ENCODE data around the gene MALAT1. TPM values are rescaled to one million over a fixed set of nuclear protein-coding genes. Genes with fewer than 3 reads are reported as not detected.

Gene MALAT1
- total and polyA plus RNA-seq, 2 donors = 141 to 27,753 TPM

DNA sequence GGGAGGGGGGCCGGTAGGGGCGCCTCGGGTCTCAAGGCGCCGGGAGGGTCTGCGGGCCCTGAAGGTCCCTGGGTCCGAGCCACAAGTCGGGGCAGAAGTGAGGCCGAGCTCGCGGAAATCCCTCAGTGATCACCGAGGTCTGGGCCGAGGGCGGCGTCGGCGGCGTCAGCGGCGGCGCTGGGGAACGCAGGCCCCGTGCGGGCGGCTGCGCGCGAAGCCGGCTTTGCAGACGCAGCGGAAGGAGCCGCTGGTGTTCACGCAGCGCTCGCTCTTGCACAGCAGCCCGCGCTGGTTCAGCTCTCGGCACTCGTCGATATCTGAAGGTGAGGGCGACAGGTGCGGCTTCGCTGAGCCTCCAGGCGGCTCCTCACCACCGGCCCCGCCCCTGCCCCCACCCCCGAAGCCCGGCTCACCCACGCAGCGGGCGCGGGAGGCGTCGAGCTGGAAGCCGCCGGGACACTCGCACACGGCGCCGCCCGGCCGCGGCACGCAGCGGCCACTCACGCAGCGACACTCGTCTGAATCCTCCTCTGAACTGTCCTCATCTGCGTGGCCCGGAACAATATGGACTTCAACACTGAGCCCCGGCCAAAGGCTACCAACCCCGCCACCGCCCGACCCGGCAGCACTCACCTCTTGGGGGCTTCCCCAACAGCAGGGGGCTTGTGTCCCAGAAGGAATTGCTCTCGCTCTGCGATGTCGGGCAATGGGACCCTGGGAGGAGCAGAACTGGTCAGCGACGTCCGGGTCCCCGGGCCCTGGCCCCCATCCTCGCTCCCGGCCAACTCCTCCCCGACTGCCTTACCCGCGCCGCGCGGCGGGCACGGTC is 40.3 kb downstream of the MALAT1 start:
- Histone ChIP-seq H3K27ac (ENCODE audit: low read depth) (peak overlapping the region; percentile 68), H3K4me3 (ENCODE audit: low read depth, low read length) (no peak overlapping the region), H3K4me1 (ENCODE audit: insufficient read depth) (no peaks in the 10 kb centered on the region), H3K36me3 (ENCODE audit: insufficient read depth) (no peaks in the 10 kb centered on the region)
- WGBS = 78% methylated on average over 92 of the region's 92 CpGs
- DNase-seq (ENCODE audit: extremely low spot score) = no peak

DNA sequence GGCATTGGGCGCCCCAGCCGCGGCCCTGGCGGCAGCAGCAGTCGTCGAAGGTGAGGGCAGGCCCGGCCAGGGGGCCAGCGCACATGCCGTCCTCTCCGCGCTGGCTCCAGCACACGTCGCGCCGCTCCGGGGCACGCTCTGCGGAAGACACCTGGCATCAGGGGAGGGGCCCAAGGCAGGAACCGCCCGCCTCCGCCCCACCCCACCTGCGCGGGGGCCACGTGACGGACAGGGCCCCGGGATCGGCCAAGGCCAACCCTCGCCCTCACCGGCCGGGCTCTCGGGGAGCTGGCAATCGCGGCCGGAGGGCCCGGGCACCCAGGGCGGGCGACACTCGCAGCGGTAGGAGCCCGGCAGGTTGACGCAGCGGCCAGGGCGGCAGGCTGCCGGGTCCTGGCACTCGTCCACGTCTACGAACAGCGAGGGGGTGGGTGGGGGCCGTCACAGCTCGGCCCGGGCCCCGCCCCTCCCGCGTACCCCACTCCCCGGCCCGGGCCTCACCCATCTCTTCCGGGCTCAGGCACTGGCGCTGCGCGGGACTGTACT is 41.0 kb downstream of the MALAT1 start:
- H3K36me3 ChIP-seq (ENCODE audit: insufficient read depth) = no peaks in the 10 kb centered on the region
- peak overlapping the region; percentile 36 for H3K4me3 ChIP-seq (ENCODE audit: low read depth, low read length)
- 14% methylated on average over 60 of the region's 60 CpGs for WGBS
- H3K27ac ChIP-seq (ENCODE audit: low read depth) = peak overlapping the region; percentile 68
- DNase-seq (ENCODE audit: extremely low spot score) = no peak
- H3K4me1 ChIP-seq (ENCODE audit: insufficient read depth) = no peaks in the 10 kb centered on the region

GRCh38 chr11:65540290-65541092 is 41.6 kb downstream of the MALAT1 start:
- peak overlapping the region; percentile 97 for H3K27ac ChIP-seq (ENCODE audit: low read depth)
- WGBS = under 1% methylated on average over 78 of the region's 78 CpGs
- H3K4me3 ChIP-seq (ENCODE audit: low read depth, low read length) = peak overlapping the region; percentile 36
- H3K4me1 ChIP-seq (ENCODE audit: insufficient read depth) = no peaks in the 10 kb centered on the region
- DNase-seq (ENCODE audit: extremely low spot score) = no peak
- H3K36me3 ChIP-seq (ENCODE audit: insufficient read depth) = no peaks in the 10 kb centered on the region

GRCh38 chr11:65541093-65541982 is 42.5 kb downstream of the MALAT1 start:
- peak overlapping the region; percentile 97 for H3K27ac ChIP-seq (ENCODE audit: low read depth)
- H3K4me1 ChIP-seq (ENCODE audit: insufficient read depth) = no peaks in the 10 kb centered on the region
- 34% methylated on average over 18 of the region's 18 CpGs for WGBS
- no peak for DNase-seq (ENCODE audit: extremely low spot score)
- peak overlapping the region; percentile 36 for H3K4me3 ChIP-seq (ENCODE audit: low read depth, low read length)
- no peaks in the 10 kb centered on the region for H3K36me3 ChIP-seq (ENCODE audit: insufficient read depth)

DNA sequence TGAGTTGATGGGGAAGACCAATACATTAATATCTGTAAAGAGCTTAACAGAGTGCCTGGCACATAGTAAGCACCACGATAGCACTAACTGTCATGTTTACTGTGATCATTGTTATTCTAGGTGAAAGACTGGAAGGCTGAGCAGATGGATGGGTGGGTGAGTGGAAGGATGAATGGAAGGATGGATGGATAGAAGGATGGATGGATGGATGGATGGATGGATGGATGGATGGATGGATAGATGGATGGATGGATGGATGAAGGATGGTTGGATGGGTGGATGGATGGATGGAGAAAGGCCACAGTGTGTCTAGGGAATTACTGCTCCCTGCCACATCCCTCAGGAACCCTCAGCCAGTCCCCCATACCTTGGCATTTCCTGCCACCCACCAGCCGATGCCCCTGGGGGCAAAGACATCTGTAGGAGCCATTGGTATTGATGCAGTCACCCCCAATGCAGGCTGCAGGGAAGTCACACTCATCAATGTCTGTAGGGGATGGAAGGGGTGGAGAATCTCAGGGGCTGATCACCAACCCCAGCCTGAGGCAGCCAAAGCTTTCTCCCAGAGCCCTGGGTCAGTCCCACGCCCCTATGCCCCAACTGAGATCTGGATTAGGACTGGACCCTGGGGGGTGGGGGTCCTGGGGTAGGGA is 44.0 kb downstream of the MALAT1 start:
- Histone ChIP-seq H3K27ac (ENCODE audit: low read depth) (no peak overlapping the region), H3K4me3 (ENCODE audit: low read depth, low read length) (no peak overlapping the region), H3K4me1 (ENCODE audit: insufficient read depth) (no peaks in the 10 kb centered on the region), H3K36me3 (ENCODE audit: insufficient read depth) (no peaks in the 10 kb centered on the region)
- 94% methylated on average over 3 of the region's 3 CpGs for WGBS
- DNase-seq (ENCODE audit: extremely low spot score) = no peak

DNA sequence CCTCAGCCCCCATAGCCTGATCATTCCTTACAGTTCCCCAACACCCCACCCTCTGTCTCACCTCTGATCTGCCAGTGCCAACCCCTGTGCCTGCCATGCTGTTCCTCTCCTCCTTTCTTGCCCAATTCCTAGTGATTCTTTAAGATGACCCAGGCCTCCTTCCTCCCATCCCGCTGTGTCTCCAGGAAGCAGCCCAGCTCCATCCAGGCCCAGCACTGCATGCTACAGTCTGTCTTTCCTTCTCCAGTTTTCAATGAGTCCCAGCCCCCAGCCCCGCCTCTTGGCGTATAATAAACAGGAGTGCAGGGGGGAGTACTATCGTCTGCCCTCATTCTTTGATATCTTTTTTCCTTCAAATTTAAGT is 47.0 kb downstream of the MALAT1 start:
- no peak overlapping the region for H3K27ac ChIP-seq (ENCODE audit: low read depth)
- DNase-seq (ENCODE audit: extremely low spot score) = no peak

GRCh38 chr11:65546217-65546958 is 47.5 kb downstream of the MALAT1 start:
- peak overlapping the region; percentile 5 for H3K4me3 ChIP-seq (ENCODE audit: low read depth, low read length)
- no peaks in the 10 kb centered on the region for H3K36me3 ChIP-seq (ENCODE audit: insufficient read depth)
- peak overlapping the region; percentile 70 for H3K27ac ChIP-seq (ENCODE audit: low read depth)
- no peaks in the 10 kb centered on the region for H3K4me1 ChIP-seq (ENCODE audit: insufficient read depth)
- DNase-seq (ENCODE audit: extremely low spot score) = no peak
- 44% methylated on average over 64 of the region's 64 CpGs for WGBS

More for the DNA sequence above, 47.0 kb downstream of the MALAT1 start:
- no peaks in the 10 kb centered on the region for H3K4me1 ChIP-seq (ENCODE audit: insufficient read depth)
- no peak overlapping the region for H3K4me3 ChIP-seq (ENCODE audit: low read depth, low read length)
- H3K36me3 ChIP-seq (ENCODE audit: insufficient read depth) = no peaks in the 10 kb centered on the region
- 76% methylated on average over 4 of the region's 4 CpGs for WGBS

GRCh38 chr11:65547446-65548125 is 48.7 kb downstream of the MALAT1 start:
- Histone ChIP-seq H3K4me1 (ENCODE audit: insufficient read depth) (no peaks in the 10 kb centered on the region), H3K27ac (ENCODE audit: low read depth) (no peak overlapping the region), H3K4me3 (ENCODE audit: low read depth, low read length) (no peak overlapping the region), H3K36me3 (ENCODE audit: insufficient read depth) (no peaks in the 10 kb centered on the region)
- no peak for DNase-seq (ENCODE audit: extremely low spot score)
- 78% methylated on average over 52 of the region's 52 CpGs for WGBS

DNA sequence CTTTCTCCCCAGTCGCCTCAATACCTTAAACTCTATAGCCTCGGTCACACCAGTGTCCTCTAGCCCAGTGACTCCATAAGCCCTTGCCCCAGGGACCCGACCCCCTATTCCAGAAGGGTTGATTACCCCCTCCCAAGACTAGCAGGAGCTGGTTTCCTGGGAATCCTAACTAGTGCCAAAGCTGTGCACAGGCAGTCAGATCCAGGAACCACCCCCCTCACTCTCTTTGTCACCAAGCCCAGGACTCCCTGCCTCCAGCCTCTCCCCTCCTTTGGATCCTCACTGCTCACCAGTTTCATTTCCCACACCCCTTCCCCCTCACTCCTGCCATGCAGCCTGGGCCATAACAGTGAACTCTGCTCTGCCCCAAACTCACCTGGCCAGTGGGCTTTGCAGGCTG is 49.5 kb downstream of the MALAT1 start:
- Histone ChIP-seq H3K36me3 (ENCODE audit: insufficient read depth) (no peaks in the 10 kb centered on the region), H3K4me1 (ENCODE audit: insufficient read depth) (no peaks in the 10 kb centered on the region), H3K27ac (ENCODE audit: low read depth) (no peak overlapping the region), H3K4me3 (ENCODE audit: low read depth, low read length) (no peak overlapping the region)
- DNase-seq (ENCODE audit: extremely low spot score) = no peak
- 94% methylated on average over 3 of the region's 3 CpGs for WGBS

DNA sequence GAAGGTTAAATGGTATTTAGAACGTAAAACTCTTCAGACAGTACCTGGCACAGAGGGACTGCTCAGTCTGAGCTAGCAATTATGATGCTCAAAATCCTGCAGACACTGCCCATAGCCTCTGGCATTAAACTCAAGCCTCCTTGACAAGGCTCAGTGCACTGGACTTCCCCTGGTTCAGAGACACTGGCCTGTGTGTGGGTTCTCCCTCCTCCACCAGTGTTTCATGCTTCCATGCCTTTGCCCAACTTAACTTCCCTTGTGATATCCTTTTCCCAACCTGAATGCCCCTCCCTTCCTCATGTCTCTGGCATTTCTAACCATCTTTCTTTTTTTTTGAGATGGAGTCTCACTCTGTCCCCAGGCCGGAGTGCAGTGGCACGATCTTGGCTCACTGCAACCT is 50.3 kb downstream of the MALAT1 start:
- no peak for DNase-seq (ENCODE audit: extremely low spot score)
- Histone ChIP-seq H3K27ac (ENCODE audit: low read depth) (no peak overlapping the region), H3K4me1 (ENCODE audit: insufficient read depth) (no peaks in the 10 kb centered on the region), H3K4me3 (ENCODE audit: low read depth, low read length) (no peak overlapping the region), H3K36me3 (ENCODE audit: insufficient read depth) (no peaks in the 10 kb centered on the region)
- 96% methylated on average over 3 of the region's 3 CpGs for WGBS

DNA sequence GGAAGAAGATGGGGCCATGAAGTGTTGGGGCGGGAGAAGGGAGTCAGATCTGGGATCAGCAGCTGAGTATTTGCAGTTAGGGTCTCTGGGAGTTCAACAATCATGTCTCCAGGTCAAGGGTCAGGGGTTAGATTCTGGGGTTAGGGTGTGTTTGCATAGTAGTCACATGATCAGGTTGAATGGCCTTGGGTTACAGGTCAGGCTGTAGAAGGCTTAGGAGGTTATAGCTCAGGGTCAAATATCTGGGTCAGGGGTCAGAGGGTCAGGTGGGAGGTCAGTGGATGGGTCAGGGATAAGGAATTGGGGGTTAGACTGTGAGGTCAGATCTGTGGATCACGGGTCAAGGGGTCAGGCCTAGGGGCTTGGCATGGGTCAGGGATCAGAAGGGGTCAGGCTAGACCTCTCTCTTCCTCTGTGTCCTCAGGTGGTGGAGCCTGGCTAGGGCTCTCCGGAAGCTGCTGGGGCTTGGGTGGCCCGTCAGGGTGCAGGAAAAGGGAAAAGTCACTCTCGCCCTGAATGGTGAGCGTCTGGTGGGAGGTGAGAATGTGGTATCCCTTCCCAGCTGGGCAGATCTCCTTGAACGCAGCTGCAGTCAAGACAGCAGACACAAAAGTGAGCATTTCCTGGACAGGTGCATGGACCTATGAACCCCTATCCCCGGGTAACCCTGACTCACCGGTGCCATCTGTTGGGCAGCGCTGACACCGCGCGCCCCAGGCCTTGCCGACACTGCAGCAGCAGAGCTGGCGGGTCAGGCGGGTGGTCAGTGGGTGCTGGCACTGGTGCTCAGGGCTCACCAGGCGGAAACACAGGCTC is 52.9 kb downstream of the MALAT1 start:
- peaks cover 2% of the 10 kb centered on the region for H3K4me1 ChIP-seq (ENCODE audit: insufficient read depth)
- H3K36me3 ChIP-seq (ENCODE audit: insufficient read depth) = no peaks in the 10 kb centered on the region
- H3K4me3 ChIP-seq (ENCODE audit: low read depth, low read length) = no peak overlapping the region
- H3K27ac ChIP-seq (ENCODE audit: low read depth) = no peak overlapping the region
- no peak for DNase-seq (ENCODE audit: extremely low spot score)
- WGBS = 64% methylated on average over 17 of the region's 17 CpGs
